Activated CD8-positive, alpha-beta T cell treated with anti-CD3 and anti-CD28 coated beads, Interleukin-2, amount 10 ng/mL, durations not matched to agents 7 days and 5 days (primary cell): ENCODE measurements around the gene CYP26B1. TPM values are rescaled to one million over a fixed set of nuclear protein-coding genes. Genes with fewer than 3 reads are reported as not detected.
A peak's percentile ranks its signal among the peaks of the same experiment; 100 is the strongest.

Source experiments
- ATAC-seq: fragments of 150-1000 bp; cut with Tn5 transposase; one replicate; pipeline ENCODE4 v1.10.0; 2021; ENCODE audit warnings: moderate library complexity
- CTCF ChIA-PET: fragments of 350-600 bp; sonication (Branson Sonifier 250); formaldehyde crosslinking; loops from one replicate; lab custom pipeline; 2021; ENCODE audit warnings: antibody characterized with exemption; lab: Charles Lee
- POLR2A ChIA-PET: fragments of 350-600 bp; sonication (Branson Sonifier 250); formaldehyde crosslinking; loops from one replicate; lab custom pipeline; 2021; ENCODE audit warnings: antibody characterized with exemption; lab: Charles Lee
- DNase-seq: peaks from one replicate; pipeline ENCODE4 v3.0.0-alpha.2; 2020
- H3K27ac Mint-ChIP-seq: one replicate; pipeline ENCODE4 v1.8.0; 2021; ENCODE audit warnings: mild to moderate bottlenecking, mixed read lengths
- H3K27me3 Mint-ChIP-seq: one replicate; pipeline ENCODE4 v1.8.0; 2021; ENCODE audit warnings: low read depth, mixed read lengths
- H3K36me3 Mint-ChIP-seq: one replicate; pipeline ENCODE4 v1.8.0; 2021; ENCODE audit warnings: low read depth, mixed read lengths
- H3K4me1 Mint-ChIP-seq: one replicate; pipeline ENCODE4 v1.8.0; 2021; ENCODE audit warnings: low read depth, mixed read lengths
- H3K4me3 Mint-ChIP-seq: one replicate; pipeline ENCODE4 v1.8.0; 2021; ENCODE audit warnings: mild to moderate bottlenecking, mixed read lengths
- H3K9me3 Mint-ChIP-seq: one replicate; pipeline ENCODE4 v1.8.0; 2022; ENCODE audit warnings: mixed read lengths; ENCODE audit not compliant: insufficient read depth
- total RNA-seq, 2 experiments: library from RNA; stranded (reverse); gene quantifications; one replicate each; pipeline ENCODE4 v1.2.3, GENCODE V29; 2021

Gene CYP26B1
- total RNA-seq, 2 experiments from 2014 or later, result not detected

DNA sequence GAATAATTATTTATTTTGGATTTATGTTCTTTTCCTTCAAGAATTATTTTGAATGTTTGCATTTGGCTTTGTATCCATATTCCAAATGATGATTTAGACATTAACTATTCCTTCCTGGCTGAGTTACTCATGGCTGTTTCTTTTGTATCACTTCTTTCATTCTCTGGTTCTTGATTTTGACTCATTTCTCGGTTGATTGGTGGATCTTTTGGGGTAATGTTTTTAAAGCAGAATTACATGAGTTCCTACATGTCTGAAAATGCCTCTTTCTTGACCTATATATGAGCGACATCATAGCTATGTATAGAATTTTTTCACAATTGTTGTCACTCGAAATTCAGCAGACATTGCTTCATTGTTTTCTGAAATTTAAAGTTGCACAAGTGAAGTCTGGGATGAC, 39.5 kb downstream of the CYP26B1 start:
- no peaks in the 10 kb centered on the region for H3K9me3 Mint-ChIP-seq
- CTCF ChIA-PET, result no interaction called here
- H3K27me3 Mint-ChIP-seq, result peaks cover 11% of the 10 kb centered on the region
- no peak for ATAC-seq
- H3K4me1 Mint-ChIP-seq, result no peaks in the 10 kb centered on the region
- no peak overlapping the region for H3K4me3 Mint-ChIP-seq
- POLR2A ChIA-PET, result no interaction called here
- no peak overlapping the region for H3K27ac Mint-ChIP-seq
- H3K36me3 Mint-ChIP-seq, result no peaks in the 10 kb centered on the region
- DNase-seq, result no peak

DNA sequence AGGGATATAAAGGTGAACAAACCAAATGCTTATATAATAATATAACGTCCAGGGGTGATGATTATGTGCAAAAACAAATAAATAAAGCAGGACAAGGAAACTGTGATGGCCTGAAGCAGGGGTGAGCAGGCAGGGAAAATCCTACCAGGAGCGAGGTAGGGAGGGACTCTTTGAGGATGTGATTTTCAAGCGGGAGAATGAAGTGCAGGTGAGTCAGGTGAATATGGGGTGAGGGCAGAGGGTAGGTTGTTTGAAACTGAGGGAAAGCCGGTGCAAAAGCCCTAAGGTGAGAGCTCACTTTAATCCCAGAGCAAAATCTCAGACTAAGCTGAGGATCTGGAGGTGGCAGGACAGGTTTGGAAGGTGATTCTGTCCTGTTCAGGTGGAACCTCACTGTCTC, 40.7 kb downstream of the CYP26B1 start:
- H3K4me1 Mint-ChIP-seq, result no peaks in the 10 kb centered on the region
- no peak for ATAC-seq
- no peaks in the 10 kb centered on the region for H3K36me3 Mint-ChIP-seq
- no peaks in the 10 kb centered on the region for H3K9me3 Mint-ChIP-seq
- ChIA-PET POLR2A (no interaction called here), CTCF (no interaction called here)
- H3K27ac Mint-ChIP-seq, result no peak overlapping the region
- DNase-seq, result no peak
- H3K27me3 Mint-ChIP-seq, result peaks cover 14% of the 10 kb centered on the region
- no peak overlapping the region for H3K4me3 Mint-ChIP-seq

DNA sequence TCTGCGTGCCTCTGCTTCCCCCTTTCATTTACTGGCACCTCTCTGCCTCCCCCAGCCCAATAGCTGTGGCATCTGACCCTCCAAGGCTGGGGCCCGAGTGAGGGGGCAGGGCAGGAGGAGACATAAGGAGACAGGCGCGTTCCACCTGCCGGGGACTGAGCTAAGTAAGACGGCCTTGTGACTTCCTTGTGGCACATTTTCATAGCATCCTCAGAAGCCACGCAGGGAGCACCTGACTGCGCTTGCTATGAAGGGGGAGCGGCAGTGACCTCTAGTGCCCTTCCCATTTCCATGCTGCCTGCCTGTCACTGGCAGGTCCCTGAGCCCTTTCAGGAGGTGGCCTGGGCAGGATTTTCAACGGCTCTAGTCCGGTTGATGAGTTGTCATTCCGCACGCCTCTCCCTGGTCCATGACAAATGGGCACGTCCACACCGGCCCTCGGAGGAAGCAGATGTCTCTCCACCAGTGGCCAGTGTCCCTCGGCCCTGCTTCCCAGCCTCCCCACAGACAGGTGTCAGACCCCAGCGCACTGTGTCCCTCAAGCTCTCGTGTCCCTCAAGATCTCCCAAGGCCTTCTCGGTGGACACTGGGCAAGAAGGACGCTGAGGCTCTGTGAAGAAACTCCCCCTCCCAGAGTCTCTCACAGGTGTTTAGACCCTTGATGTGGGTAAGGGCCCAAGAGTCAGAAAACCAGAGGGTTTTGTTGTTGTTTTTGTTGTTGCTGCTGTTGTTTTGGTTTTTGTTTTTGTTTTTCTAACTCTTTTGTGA, 42.7 kb downstream of the CYP26B1 start:
- H3K4me1 Mint-ChIP-seq, result no peaks in the 10 kb centered on the region
- H3K9me3 Mint-ChIP-seq, result no peaks in the 10 kb centered on the region
- no peaks in the 10 kb centered on the region for H3K36me3 Mint-ChIP-seq
- no peak for DNase-seq
- POLR2A ChIA-PET, result no interaction called here
- CTCF ChIA-PET, result no interaction called here
- no peak overlapping the region for H3K27ac Mint-ChIP-seq
- no peak for ATAC-seq
- H3K4me3 Mint-ChIP-seq, result no peak overlapping the region
- peaks cover 14% of the 10 kb centered on the region for H3K27me3 Mint-ChIP-seq

DNA sequence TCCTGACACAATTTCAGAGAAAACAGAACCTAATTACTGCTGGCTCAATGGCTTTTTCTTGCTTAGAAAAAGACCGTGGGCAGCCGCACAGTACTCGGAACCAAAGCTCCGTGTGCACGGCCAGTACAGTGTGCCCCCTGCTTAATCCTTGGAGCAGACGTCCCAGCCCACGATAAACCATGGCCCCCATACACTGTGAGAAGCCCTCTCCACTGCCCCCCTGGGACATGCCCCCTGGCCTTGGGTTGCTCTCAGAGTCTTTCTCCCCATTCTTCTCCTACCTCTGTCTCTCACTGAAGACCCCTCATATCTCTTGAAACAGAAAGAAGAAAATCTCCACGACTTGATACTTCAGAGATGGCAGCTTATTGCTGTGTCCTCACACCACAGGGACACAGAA, 44.0 kb downstream of the CYP26B1 start:
- no peak overlapping the region for H3K4me3 Mint-ChIP-seq
- ATAC-seq, result no peak
- peaks cover 14% of the 10 kb centered on the region for H3K27me3 Mint-ChIP-seq
- H3K27ac Mint-ChIP-seq, result no peak overlapping the region
- DNase-seq, result no peak
- POLR2A ChIA-PET, result no interaction called here
- no peaks in the 10 kb centered on the region for H3K9me3 Mint-ChIP-seq
- CTCF ChIA-PET, result no interaction called here
- no peaks in the 10 kb centered on the region for H3K4me1 Mint-ChIP-seq
- no peaks in the 10 kb centered on the region for H3K36me3 Mint-ChIP-seq

DNA sequence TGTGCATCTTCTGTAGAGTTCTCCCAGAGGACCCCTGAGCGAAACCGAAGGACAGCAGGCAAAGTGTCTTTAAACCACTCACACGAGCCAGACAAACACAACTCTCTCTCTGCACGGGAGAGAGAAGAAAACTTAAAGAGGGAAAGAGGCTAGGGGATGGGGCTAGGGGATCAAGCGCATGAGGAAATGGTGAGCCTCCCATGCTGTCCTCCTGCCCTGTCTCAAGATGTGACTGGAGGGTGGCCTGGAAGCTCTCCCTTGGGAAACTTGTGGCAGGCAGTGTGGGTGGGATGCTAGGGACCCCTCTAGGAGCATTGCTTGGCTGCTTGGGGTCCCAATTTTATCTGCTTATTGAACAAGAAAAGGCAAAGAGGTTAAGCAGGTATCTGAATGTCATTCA, 44.5 kb downstream of the CYP26B1 start:
- DNase-seq, result no peak
- Mint-ChIP-seq H3K27me3 (peaks cover 12% of the 10 kb centered on the region), H3K27ac (no peak overlapping the region), H3K36me3 (no peaks in the 10 kb centered on the region), H3K9me3 (no peaks in the 10 kb centered on the region), H3K4me1 (no peaks in the 10 kb centered on the region), H3K4me3 (no peak overlapping the region)
- ChIA-PET POLR2A (no interaction called here), CTCF (interaction anchor here (1.5 kb wide), 1 partner anchor 179 kb away, joined by 3 read pairs; no protein-coding TSS in a partner anchor)
- no peak for ATAC-seq

DNA sequence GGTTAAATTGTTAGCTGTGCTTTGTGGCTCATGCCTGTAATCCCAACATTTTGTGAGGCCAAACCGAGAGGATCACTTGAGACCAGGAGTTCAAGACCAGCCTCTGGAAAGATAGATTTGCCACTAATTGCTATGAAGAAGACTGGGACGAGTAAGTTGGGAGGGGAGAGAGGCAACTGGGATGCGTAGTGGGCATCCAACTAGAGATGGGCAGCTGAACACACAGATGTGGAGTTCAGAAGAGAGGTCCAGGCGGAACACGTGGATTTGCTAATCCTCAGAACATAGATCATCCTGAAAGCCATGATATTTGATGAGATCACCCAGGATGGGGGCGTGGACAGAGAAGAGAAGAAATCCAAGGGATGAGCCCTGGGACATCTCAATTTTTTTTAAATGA, 48.7 kb downstream of the CYP26B1 start:
- Mint-ChIP-seq H3K4me1 (no peaks in the 10 kb centered on the region), H3K27me3 (peaks cover 8% of the 10 kb centered on the region), H3K27ac (no peak overlapping the region), H3K9me3 (no peaks in the 10 kb centered on the region), H3K4me3 (no peak overlapping the region), H3K36me3 (no peaks in the 10 kb centered on the region)
- ChIA-PET POLR2A (interaction anchor here (0.7 kb wide), 1 partner anchor 9 kb away, joined by 3 read pairs; no protein-coding TSS in a partner anchor), CTCF (no interaction called here)
- ATAC-seq (no peak), DNase-seq (no peak)

DNA sequence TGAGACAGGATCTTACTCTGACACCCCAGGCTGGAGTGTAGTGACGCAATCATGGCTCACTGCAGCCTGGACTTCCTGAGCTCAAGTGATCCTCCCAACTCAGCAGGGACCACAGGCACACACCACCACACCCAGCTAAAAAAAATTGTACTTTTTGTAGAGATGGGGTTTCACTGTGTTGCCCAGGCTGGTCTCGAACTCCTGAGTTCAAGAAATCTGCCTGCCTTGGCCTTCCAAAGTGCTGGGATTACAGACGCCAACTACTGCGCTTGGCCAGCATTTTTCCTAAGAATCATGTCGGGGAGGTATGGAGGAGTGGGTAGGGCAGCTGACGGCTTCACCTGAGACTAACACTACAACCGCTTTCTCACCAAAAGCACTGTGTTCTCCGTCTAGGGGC, 50.4 kb downstream of the CYP26B1 start:
- CTCF ChIA-PET, result no interaction called here
- Mint-ChIP-seq H3K9me3 (no peaks in the 10 kb centered on the region), H3K27ac (no peak overlapping the region)

DNA sequence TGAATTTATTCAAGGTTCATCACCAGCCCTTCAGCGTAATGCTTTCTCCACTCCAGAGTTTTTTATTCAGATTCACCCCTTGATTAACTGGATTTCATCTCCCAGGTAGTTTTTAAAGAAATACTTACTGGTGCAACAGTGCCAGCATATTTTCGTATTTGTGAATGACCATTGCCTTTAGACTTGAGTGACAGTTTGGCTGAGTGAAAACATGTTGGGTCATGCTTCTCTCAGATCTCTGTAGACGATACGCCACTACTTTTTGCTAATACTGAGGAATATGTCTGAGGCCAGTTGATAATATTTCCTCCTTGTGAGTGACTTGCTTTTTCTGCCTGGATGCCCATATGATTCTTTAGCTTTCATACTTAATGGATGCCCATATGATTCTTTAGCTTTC, 51.5 kb downstream of the CYP26B1 start:
- Mint-ChIP-seq H3K27ac (no peak overlapping the region), H3K36me3 (no peaks in the 10 kb centered on the region), H3K4me1 (no peaks in the 10 kb centered on the region), H3K27me3 (peaks cover 5% of the 10 kb centered on the region), H3K4me3 (no peak overlapping the region), H3K9me3 (no peaks in the 10 kb centered on the region)
- DNase-seq (no peak), ATAC-seq (no peak)
- ChIA-PET CTCF (no interaction called here), POLR2A (no interaction called here)

More for the DNA sequence above, 50.4 kb downstream of the CYP26B1 start:
- no peaks in the 10 kb centered on the region for H3K4me1 Mint-ChIP-seq
- POLR2A ChIA-PET, result no interaction called here
- H3K27me3 Mint-ChIP-seq, result peaks cover 5% of the 10 kb centered on the region
- ATAC-seq (no peak), DNase-seq (no peak)
- no peak overlapping the region for H3K4me3 Mint-ChIP-seq
- H3K36me3 Mint-ChIP-seq, result no peaks in the 10 kb centered on the region

DNA sequence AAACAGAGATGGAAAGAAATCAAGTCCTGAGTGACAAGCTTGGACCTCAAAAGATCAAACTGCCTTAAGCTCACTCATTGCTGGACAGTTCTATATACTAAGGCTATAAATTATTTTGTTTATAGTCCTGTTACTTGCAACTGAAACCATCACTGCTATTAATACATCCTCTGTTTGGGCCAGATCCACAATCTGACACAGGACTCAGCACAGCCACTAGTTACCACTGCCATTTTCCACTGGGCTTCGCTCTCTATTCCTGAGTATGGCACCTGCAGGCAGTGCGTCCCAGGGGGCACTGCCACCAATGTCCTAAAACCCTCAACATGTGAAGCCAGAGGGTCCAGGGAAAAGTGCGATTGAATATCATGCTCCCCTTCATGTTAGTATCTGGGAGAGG, 52.3 kb downstream of the CYP26B1 start:
- Mint-ChIP-seq H3K4me3 (no peak overlapping the region), H3K27me3 (peaks cover 5% of the 10 kb centered on the region), H3K4me1 (no peaks in the 10 kb centered on the region), H3K27ac (no peak overlapping the region), H3K36me3 (no peaks in the 10 kb centered on the region), H3K9me3 (no peaks in the 10 kb centered on the region)
- ChIA-PET POLR2A (no interaction called here), CTCF (no interaction called here)
- DNase-seq (no peak), ATAC-seq (no peak)

DNA sequence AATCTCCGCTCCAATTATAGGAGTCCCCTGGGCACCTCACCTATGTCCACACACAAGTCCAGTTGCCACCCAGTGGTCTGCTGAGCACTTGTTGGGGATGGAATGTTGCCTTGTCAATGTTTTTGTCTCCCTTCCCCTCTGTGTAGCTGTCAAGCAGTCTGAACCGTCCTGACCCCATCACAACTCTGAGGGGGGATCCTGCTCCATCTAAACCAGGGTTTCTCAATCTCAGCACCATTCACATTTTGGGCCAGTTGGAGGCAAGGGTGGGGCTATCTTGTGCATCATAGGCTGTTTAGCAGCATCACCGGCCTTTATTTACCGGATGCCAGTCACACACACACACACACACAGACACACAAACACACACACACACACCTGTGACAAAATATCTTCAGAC, 53.0 kb downstream of the CYP26B1 start:
- CTCF ChIA-PET, result no interaction called here
- DNase-seq (no peak), ATAC-seq (no peak)
- Mint-ChIP-seq H3K4me3 (no peak overlapping the region), H3K4me1 (no peaks in the 10 kb centered on the region), H3K9me3 (no peaks in the 10 kb centered on the region), H3K27ac (no peak overlapping the region), H3K36me3 (no peaks in the 10 kb centered on the region), H3K27me3 (peaks cover 5% of the 10 kb centered on the region)
- POLR2A ChIA-PET, result no interaction called here

DNA sequence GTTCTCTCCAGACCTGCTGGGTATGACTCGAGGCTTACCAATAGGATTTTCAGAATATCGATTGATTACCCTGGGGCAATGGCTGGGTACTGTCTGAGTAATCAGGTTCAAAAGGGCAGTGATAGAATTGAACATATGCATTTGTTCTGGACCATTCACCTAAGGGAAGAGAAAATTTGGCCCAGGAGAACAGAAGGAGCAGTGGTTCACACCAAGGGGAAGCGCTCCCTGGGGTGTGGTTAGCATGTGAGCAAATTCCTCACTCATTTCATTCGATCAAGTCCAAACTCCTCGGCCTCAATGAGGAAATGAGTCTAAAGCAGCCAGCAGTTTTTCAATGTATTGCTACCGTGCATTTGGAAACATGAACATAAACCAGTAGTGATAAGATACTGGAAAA, 55.6 kb downstream of the CYP26B1 start:
- ATAC-seq, result no peak
- Mint-ChIP-seq H3K9me3 (no peaks in the 10 kb centered on the region), H3K4me1 (no peaks in the 10 kb centered on the region), H3K36me3 (no peaks in the 10 kb centered on the region), H3K27ac (no peak overlapping the region), H3K27me3 (no peaks in the 10 kb centered on the region), H3K4me3 (no peak overlapping the region)
- ChIA-PET POLR2A (no interaction called here), CTCF (no interaction called here)
- peak; percentile 2 for DNase-seq

DNA sequence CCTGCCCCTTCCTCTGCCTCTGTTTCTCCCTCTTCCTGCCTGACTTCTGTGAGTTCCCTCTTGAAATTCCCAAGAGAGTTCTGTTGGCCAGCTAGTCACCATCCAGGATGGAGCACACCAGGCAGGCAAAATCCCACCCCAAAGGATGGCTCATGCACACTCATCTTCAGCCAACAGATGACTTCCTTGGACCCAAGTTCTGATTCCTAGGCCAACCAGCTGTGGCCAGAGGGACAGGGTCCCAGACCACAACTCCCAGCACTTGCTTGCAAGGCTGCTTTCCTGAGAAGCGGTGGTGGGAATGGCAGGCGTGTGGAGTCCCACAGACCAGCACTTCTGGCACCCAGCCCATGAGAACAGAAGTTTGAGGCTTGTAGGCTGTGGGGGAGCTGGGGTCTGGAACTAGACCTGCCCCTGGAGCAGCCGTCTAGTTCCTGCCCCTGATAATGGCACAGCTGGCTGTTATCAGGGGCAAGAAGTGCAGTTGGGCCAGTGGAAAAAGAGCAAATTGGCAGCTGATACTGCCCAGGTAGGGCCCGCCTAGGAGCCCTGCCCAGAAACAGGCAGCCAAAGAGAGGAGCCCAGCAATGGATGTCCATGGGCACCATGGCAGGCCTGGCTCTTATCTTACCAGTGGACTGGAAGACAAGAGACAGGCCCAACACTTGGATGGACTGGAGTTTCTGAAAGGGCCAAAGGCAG, 56.7 kb downstream of the CYP26B1 start:
- no peaks in the 10 kb centered on the region for H3K9me3 Mint-ChIP-seq

More for the DNA sequence above, 56.7 kb downstream of the CYP26B1 start:
- no peaks in the 10 kb centered on the region for H3K4me1 Mint-ChIP-seq
- no peak for ATAC-seq
- DNase-seq, result no peak
- CTCF ChIA-PET, result no interaction called here
- H3K4me3 Mint-ChIP-seq, result no peak overlapping the region
- H3K36me3 Mint-ChIP-seq, result no peaks in the 10 kb centered on the region
- no peak overlapping the region for H3K27ac Mint-ChIP-seq
- no peaks in the 10 kb centered on the region for H3K27me3 Mint-ChIP-seq
- POLR2A ChIA-PET, result no interaction called here
